Activated CD8-positive, alpha-beta memory T cell treated with anti-CD3 and anti-CD28 coated beads, Interleukin-2, amount 50 U/mL, for 1 hour (primary cell): Measurements from ENCODE around the gene FOXJ3.

ENCODE experiments used
- DNase-seq: peaks from one replicate; pipeline ENCODE4 v3.0.0-alpha.2; 2020; ENCODE audit errors: extremely low read depth

FOXJ3 gene

GRCh38 chr1:42334240-42335049 is 590 bp downstream of the FOXJ3 start:
- DNase-seq = no peak

GRCh38 chr1:42333662-42334239 is 1.3 kb downstream of the FOXJ3 start:
- no peak for DNase-seq

GRCh38 chr1:42332877-42333276 is 2.2 kb downstream of the FOXJ3 start:
- DNase-seq = no peak

DNA sequence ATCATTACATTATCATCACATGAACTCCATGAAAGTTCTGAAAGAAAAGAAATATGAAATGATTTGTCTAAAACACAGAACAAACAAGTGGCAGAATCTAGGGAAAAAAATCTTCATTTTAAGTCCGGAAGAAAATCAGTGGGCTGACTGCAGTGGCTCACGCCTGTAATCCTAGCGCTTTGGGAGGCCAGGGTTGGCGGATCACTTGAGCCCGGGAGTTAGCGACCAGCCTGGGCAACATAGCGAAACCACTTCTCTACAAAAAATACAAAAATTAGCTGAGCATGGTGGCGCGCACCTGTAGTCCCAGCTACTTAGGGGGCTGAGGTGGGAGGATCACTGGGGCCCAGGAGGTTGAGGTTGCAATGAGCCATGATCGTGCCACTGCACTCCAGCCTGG is 4.8 kb downstream of the FOXJ3 start:
- DNase-seq = no peak

- no peak for DNase-seq
These were observed 6.0 kb downstream of the FOXJ3 start for GRCh38 chr1:42328916-42329496.

- no peak for DNase-seq
These were observed 6.9 kb downstream of the FOXJ3 start for GRCh38 chr1:42328047-42328625.

DNA sequence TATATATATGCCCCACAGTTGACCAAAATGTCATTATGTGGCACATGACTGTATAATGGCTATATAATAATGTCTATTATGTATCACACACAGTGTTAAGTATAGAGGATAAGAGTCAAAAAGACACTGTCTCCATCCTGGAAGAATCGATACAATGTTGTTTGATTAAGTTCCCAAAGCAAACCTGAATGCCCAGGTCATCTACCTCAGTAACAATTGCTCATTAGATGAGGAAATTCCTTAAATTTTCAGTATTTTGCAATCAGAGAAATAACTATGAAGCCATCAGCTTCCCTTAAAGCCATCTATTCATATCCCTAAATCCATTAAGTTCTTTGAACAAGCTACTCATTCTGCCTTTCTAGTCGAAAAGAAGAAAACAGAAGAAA is 10.0 kb downstream of the FOXJ3 start:
- DNase-seq = no peak

- no peak for DNase-seq
These were observed 10.5 kb downstream of the FOXJ3 start for GRCh38 chr1:42324398-42325013.

DNA sequence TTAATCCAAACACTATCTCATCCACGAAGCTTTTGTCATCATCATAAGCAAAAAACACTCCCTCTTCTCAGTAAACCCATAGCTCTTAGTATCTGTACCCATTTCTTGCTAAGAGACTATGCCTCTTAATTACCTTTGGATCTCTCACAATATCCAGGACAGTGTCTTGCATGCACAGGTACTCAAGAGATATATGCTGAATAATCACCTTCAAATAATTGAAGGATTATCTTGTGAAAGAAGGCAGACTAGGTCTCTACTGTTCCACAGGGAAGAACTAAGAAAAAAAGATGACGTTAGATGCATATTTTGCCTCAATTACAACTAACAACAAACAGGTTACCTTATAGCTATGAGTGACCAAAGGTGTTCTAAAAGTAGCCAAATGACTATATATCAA is 11.5 kb downstream of the FOXJ3 start:
- no peak for DNase-seq

DNA sequence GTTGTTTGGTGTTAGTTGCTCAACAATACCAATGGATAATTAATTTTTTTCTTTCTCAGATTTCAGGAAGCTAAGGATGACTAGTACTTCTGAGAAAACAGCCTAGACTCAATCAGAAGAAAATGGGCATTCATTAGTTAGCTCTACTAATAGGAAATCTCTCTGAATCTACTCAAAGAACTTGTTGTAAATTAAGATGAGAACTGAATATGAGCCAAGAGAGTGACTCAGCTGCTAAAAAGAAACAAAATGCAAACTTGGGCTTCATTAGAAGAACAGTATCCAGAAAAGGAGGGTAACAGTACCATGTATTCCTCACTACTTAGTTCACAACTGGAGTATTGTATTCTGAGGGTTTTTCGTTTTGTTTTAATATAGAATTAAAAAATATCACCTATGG is 12.5 kb downstream of the FOXJ3 start:
- no peak for DNase-seq

- no peak for DNase-seq
These were observed 13.3 kb downstream of the FOXJ3 start for GRCh38 chr1:42321731-42322130.

- no peak for DNase-seq
These were observed 14.3 kb downstream of the FOXJ3 start for GRCh38 chr1:42320708-42321107.

GRCh38 chr1:42319871-42320484 is 15.1 kb downstream of the FOXJ3 start:
- DNase-seq = peak; percentile 12

DNA sequence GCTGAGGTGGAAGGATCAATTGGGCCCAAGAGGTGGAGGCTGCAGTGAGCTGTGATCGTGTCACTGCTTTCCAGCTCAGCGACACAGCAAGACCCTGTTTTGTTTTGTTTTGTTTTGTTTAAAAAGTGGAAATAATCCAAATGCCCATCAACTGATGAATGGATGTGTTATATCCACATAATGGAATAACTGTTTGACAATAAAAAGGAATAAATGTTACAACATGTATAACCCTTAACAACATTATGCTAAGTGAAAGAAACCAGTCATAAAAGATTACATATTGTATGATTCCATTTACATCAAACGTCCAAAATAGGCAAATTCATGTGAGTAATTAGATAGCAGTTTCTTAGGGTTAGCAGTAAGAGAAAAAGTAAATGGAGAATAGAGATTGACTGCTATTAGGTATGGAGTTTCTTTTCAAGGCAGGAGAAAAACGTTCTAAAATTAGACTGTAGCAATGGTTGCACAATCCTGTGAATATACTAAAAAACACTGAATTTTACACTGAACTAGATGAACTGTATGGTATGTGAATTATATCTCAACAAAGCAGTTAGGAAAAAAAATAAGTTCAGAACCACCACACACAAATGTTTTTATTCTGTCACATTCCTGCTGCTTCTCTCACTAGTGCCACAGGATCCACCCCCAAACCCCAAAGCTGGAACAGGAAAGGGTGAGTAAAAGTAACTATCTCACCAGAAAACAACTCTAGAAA is 15.7 kb downstream of the FOXJ3 start:
- DNase-seq = no peak

- DNase-seq = no peak
These were observed 16.4 kb downstream of the FOXJ3 start for GRCh38 chr1:42318601-42319000.

- DNase-seq = no peak
These were observed 17.7 kb downstream of the FOXJ3 start for GRCh38 chr1:42317308-42317707.

DNA sequence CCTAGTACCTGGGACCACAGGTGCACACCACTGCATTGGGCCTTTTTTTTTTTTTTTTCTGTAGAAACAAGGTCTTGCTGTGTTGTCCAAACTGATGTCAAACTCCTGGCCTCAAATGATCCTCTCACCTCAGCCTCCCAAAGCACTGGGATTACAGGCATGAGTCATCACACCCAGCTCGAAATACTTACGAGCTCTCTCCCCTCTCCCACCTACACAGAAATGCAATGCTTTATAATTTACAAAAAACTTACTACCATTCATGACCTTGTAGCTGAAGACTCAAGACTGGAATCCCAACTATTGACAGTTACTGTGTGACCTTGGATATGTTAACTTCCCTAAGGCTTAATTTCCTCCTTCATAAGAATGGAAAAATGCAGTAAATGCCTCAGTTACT is 18.7 kb downstream of the FOXJ3 start:
- DNase-seq = no peak

DNA sequence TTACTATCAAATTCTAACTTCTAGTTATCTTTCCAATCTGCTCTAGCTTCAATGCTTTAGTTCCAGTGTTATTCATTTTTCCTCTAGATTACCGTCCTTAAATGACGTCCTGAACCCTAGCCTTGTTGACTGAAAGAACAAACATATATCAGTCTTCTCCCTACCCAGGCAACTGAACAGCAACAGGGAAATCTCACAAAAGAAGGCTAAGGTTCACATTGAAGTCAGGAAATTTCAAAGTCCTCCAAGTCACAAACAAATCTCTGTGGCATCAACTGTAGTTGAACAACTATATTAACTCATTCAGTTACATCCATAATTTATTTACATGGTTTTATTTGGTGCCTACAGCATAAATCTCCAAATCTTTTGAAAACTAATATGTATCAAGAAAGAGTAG is 19.5 kb downstream of the FOXJ3 start:
- no peak for DNase-seq

DNA sequence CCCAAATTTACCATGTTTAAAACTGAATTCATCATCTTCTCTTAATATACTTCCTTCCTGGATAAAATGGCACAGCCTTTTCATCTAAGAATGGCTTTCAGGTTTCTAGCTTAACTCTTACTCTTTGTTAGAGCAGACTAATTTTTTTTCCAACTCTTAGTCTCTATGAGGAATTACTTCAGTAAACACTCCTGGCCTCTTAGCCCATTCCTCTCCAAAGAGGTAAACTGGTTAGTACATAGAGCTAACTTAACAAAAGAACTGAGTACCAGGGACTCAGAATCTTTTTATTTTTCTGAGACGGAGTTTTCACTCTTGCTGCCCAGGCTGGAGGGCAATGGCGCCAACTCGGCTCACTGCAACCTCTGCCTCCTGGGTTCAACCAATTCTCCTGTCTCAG is 21.1 kb downstream of the FOXJ3 start:
- no peak for DNase-seq

GRCh38 chr1:42312576-42313212 is 22.3 kb downstream of the FOXJ3 start:
- no peak for DNase-seq

DNA sequence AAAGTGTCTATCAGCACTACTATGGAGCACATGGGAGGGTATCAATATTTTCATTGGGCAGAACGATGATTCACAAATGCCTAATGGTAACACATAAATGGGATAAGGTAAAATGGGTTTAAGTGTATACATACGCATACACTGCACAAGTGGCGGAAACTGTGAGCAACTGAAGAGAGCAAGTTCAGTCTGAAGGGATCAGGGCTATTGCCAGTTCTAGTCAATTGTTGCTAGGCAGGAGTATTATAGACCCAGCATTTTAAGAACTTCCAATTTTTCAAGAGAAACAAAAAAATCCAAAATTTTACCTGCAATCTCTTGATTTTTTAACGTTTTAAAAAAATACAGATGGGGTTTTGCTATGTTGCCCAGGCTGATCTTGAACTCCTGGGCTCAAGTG is 23.1 kb downstream of the FOXJ3 start:
- no peak for DNase-seq
